HG03460 (cell line): ENCODE data around the gene NEDD4L.

ENCODE experiments used
- ATAC-seq: cut with Tn5 transposase; IDR thresholded peaks from one replicate; pipeline ENCODE4 v1.9.1; 2021; ENCODE audit not compliant: unreplicated experiment

NEDD4L gene

GRCh38 chr18:58114766-58115165 is 70.7 kb downstream of the NEDD4L start:
- ATAC-seq: no peak

DNA sequence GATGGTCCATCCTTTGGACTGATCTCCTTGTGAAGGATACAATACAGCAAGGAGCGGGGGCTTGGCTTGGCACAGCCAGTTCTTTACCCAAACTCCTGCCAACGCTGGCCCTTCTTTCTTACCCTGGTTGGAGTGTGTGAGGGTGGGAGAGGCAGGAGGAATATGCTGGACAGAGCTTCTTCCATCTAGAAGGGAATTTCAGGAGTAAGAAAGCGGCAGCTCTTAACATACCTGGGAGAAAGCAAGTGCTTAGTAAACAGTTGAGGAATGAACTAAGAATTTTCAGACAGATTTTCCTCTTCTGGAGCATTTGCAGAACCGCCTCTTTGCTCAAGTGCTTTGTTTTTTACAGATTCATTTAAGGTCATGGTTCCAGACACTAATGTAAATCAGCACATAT is 72.8 kb downstream of the NEDD4L start:
- ATAC-seq: no peak

GRCh38 chr18:58117786-58118403 is 73.9 kb downstream of the NEDD4L start:
- no peak for ATAC-seq

GRCh38 chr18:58118536-58118935 is 74.5 kb downstream of the NEDD4L start:
- ATAC-seq: no peak

DNA sequence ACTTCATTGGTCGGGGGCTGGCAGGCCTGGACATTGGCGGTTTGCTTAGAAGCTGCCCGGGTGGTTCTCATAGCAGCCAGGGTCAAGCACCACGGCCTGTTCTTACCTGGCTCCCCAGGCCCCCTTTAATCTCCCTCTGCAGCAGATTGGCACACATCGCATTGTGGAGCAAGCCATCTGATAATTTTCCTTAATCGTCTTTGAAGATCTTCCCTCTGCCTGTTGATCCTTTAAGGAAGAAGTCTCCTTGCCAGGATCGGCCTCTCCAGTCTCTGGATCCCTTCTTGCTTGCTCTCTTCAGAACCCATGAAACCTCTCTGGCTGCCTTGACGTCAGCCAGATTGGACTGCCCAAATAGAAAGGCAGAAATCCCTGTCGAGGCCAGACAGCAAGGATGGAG is 75.8 kb downstream of the NEDD4L start:
- ATAC-seq: no peak

- ATAC-seq: no peak
Measured at GRCh38 chr18:58124475-58124874, 80.4 kb downstream of the NEDD4L start.

DNA sequence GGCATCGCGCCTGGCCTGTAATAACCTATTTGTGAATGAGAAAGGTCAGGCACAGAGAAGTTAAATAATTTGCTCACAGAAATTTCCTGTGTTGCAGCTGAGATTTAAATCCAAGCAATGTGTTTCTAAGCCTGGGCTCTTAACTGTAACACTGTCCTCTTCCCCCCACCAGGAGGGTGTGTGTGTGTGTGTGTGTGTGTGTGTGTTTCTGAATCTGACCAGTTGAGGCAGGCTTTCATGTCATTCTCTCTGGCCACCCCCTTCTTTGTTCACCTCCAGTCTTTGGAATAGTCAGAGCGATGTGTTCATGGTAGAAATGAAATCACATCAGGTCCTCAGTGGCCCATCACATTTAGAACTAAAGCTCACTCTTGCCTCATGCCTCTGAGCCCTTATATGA is 81.2 kb downstream of the NEDD4L start:
- ATAC-seq: no peak

GRCh38 chr18:58125756-58126155 is 81.7 kb downstream of the NEDD4L start:
- ATAC-seq: no peak

GRCh38 chr18:58128381-58129374 is 84.7 kb downstream of the NEDD4L start:
- no peak for ATAC-seq

GRCh38 chr18:58132595-58133261 is 88.7 kb downstream of the NEDD4L start:
- ATAC-seq: no peak

- no peak for ATAC-seq
Measured at GRCh38 chr18:58135183-58135641, 91.2 kb downstream of the NEDD4L start.

- peak; percentile 82 for ATAC-seq
Measured at GRCh38 chr18:58135701-58136331, 91.8 kb downstream of the NEDD4L start.

DNA sequence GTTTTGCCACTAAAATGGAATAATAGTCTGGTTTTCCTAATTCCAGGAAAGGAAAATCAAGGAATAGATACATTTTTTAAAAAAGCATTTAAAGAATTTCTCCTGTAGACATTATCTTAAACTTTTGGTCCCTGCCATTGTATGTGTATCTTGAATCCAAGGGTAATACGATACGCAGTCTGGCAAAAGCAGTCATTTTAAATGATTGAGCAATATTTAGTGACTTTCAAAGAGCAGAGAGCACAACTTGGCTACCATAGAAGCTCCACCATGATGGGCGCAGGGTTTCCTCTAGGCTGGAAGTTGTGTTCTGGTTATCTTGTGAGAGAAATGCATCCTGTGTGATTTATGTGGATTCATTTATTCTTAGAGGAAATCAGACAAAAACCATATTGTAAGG is 92.9 kb downstream of the NEDD4L start:
- no peak for ATAC-seq

DNA sequence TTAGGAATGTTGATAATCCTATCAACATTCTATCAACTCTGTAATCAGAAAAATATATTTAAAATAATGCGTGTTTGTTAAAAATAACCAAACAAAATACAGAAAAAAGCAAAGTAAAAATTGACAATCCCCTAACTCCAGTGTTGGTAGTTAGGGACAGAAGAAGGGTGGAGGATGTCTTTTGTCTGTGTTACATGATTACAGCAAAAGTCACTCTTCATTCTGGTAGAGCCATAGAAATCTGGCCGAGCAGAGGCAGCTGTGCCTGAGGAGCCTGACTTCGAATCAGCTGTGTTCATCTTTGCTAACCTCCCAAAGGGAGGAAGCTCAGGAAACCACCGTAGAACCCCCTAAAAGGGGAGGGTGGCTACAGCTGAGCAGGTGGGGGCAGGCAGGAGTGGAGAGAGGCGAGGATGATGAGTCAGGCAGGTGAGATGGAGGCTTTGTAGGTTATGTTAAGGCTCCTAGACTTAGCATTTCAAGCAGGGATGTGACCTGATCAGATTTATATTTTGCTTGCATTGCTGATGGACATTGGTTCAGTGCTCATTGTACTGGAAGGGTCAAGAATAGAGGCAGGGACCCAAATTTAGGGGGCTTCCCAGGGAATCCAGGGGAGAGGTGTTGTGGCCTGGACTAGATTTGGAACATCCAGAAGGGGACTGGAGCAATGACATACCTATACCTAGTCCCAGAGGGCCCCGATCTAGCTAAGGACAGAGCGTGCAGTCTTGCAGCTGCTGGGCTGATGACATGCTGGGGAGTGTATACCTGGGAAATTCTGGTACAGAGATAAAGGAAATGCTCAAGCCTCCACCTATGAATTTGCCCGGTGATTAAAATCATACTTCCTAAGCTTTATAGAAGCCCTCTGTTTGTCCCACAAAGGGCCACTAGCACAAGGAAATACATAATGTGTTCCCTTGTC is 95.7 kb downstream of the NEDD4L start:
- ATAC-seq: no peak

GRCh38 chr18:58140387-58141325 is 96.6 kb downstream of the NEDD4L start:
- no peak for ATAC-seq

- no peak for ATAC-seq
Measured at GRCh38 chr18:58143386-58143785, 99.4 kb downstream of the NEDD4L start.

GRCh38 chr18:58144106-58144505 is 100.1 kb downstream of the NEDD4L start:
- ATAC-seq: no peak

GRCh38 chr18:58144671-58145285 is 100.8 kb downstream of the NEDD4L start:
- no peak for ATAC-seq

DNA sequence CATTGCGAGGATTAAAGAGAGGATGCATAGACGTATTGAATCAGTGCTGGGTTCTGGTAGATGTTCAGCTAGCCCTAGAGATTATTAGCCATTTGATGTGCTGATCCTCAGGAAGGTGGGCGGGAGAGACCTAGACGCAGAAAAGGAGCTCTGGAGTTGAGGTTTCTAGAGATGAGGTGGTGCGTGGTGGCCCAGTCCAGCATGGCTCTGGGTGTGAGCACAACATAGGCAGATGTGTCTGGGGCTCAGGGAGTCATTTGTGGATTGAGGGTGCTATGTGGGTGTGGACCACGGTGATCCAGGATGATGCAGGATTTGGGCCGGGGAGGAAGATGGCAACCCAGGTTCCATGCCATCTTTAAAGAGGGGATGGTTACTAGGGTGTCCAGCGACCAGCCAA is 102.1 kb downstream of the NEDD4L start:
- no peak for ATAC-seq
